GM21447 (cell line): ENCODE measurements around the gene PERM1.
"Not testable (repeated sequence)": the region's sequence is repeated elsewhere in the genome, so short reads cannot be mapped to it uniquely, and the experiment has no call there.

Experiments
- ATAC-seq: cut with Tn5 transposase; IDR thresholded peaks from one replicate; pipeline ENCODE4 v1.9.1; 2021; ENCODE audit not compliant: unreplicated experiment

The PERM1 gene, protein sequence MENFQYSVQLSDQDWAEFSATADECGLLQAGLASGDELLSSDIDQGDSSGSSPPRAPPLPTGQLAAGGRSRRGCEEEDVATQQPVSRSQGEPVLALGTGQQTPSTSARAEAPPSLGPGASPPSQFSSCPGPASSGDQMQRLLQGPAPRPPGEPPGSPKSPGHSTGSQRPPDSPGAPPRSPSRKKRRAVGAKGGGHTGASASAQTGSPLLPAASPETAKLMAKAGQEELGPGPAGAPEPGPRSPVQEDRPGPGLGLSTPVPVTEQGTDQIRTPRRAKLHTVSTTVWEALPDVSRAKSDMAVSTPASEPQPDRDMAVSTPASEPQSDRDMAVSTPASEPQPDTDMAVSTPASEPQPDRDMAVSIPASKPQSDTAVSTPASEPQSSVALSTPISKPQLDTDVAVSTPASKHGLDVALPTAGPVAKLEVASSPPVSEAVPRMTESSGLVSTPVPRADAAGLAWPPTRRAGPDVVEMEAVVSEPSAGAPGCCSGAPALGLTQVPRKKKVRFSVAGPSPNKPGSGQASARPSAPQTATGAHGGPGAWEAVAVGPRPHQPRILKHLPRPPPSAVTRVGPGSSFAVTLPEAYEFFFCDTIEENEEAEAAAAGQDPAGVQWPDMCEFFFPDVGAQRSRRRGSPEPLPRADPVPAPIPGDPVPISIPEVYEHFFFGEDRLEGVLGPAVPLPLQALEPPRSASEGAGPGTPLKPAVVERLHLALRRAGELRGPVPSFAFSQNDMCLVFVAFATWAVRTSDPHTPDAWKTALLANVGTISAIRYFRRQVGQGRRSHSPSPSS

GRCh38 chr1:981955-982558, at the start of gene PERM1:
TSS of gene PERM1 (minus strand) at chr1:982093. CDS start at chr1:981029, 1,064 bp downstream.
- ATAC-seq, result no peak

DNA sequence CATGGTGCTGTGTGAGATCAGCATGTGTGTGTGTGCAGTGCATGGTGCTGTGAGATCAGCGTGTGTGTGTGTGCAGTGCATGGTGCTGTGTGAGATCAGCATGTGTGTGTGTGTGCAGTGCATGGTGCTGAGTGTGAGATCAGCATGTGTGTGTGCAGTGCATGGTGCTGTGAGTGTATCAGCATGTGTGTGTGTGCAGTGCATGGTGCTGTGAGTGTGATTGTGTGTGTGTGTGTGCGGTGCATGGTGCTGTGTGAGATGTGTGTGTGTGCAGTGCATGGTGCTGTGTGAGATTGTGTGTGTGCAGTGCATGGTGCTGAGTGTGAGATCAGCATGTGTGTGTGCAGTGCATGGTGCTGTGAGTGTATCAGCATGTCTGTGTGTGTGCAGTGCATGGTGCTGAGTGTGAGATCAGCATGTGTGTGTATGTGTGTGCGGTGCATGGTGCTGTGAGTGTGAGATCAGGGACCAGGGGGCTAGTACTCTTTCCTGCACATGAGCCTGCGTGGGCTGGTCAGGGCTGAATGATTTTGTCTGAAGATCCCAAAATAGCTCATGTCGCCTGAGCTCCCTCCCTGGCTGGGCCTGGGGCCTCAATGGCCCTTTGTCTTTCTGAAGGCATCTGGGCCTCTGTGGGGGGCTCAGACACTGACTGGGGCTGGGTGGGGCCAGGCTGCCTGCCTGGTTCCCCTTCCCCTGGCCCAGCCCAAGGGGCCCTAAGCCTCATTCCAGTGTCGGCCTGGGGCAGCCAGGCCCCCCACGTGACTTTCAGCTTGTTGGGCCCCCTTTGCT, 49.2 kb upstream of the PERM1 start:
- not testable (repeated sequence) for ATAC-seq

GRCh38 chr1:1027791-1028190, 45.9 kb upstream of the PERM1 start:
- no peak for ATAC-seq

DNA sequence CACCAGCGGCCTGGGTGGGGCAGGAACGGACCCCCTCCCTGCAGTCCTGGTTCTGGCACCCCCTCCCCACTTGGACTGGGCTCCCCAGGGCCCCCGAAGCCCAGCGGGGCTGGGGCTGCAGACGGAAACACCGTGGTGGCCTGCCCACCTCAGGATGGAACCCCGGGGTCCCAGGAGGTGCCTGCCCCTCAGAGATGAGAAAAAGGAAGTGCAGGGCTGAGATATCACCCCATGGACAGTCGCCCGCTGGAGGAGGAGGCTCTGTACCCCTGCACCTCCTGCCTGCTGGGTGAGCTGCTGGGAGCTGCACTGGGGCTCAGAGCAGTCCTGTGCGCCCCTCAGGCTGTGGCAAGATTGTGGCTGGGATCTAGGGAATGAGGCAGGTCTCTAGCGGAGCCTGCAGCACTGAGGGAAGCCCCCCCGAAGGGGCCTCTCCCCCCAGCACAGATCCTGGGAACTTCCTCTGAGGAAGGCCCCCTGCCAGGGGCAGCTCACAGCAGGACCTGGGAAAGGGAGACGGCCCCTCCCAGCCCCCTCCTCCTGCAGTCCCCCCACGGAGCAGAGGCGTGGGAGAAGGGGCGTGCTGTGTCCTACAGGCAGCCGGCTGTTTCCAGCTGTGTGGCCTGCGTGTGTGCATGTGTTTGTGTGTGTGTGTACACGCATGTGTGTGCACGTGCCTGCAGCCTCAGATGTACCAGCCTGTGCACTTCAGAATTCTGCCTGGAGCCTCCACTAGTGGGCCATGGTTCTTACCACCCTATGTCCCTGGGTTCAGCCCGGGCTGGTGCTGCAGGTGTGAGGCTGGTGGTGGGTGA, 44.9 kb upstream of the PERM1 start:
- no peak for ATAC-seq

GRCh38 chr1:1025730-1026129, 43.8 kb upstream of the PERM1 start:
- ATAC-seq, result no peak

DNA sequence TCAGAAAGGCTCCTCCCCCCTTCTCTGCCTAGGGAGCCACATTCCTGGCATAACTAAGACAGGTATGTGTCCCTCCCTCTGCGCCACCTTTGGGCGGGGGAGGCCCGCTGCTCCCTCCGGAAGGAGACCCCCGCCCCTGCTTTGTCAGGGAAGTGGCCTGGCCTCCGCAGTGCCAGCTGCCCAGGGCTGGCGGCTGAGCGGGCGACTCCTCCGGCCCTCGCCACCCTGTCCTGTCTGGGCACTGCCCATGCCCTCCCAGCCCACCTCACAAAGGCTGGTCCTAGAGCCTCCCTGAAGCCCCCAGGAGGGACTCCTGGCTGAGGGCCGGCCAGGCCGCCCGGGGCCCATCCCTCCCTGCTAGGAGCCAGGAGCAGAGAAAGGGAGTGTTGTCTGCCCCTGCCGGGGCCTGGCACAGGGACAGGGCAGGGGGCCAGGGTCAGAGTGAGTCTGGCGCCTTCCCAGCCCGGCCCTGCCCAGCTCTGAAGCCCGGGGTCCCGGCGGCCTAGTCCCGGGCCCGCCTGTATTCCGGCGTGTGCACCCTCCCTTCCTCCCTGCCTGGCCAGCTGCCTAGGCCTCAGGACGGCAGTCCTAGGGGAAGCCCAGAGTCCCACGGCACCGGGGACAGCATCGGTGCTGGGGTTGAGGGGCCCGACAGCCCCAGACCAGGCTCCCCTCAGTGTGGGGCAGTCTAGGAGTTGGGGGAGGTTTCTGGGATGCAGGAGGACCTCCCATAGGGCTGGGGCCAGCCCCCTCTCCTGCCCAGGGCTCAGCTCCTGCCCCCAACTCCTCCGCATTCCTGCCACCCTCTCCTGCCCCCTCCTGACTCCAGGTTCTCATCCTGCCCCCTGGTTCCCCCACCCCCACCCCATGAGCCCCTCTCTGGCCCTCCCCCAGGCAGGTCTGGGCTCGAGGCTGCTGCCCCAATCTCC, 43.1 kb upstream of the PERM1 start:
- no peak for ATAC-seq

DNA sequence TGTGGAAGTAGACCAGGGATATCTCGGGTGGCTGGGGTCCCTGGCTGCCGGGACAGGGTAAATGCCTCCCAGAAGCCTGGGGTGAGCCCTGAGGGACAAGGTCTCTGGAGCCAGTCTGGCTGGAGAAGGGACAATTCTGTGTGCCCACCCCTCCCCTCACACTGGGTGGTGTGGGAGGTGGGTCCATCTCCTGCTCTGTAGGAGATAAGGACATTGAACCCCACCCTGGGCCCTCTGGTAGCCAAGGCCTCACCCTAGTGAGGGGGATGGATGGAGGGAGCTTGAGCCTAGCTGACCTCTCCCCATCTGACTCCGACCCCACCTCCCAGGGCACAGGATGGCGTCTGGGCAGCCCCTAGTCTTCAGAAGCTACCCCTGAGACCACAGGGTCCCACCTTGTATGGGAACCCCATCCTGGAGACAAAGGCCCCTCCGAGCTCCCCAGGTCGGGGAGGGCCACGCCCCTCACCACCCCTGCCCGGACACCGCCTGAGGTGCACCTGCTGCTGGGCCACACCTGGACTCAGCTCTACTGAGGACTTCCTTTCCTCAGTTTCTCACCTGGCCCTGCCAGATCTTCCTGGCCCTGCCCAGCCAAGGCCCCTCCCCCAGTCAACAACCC, 42.4 kb upstream of the PERM1 start:
- no peak for ATAC-seq

DNA sequence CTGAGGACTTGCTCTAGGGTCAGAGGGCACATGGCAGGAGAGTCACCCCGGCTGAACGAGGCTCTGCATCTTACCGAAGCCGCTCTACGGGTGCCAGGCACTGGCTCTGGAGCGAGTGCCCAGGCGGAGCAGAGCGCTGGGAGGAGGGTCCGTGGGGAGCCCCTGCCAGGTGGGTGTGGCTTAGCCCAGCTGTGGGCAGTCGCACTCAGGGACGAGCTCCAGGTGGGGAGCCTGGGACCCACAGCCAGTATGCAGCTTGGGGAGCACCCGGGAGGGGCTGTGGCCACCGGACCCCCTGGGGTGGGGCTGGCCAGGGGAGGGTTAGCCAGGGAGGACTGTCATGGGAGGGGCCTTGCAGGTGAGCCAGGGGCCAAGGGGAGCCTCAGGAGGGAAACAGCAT, 41.8 kb upstream of the PERM1 start:
- no peak for ATAC-seq

DNA sequence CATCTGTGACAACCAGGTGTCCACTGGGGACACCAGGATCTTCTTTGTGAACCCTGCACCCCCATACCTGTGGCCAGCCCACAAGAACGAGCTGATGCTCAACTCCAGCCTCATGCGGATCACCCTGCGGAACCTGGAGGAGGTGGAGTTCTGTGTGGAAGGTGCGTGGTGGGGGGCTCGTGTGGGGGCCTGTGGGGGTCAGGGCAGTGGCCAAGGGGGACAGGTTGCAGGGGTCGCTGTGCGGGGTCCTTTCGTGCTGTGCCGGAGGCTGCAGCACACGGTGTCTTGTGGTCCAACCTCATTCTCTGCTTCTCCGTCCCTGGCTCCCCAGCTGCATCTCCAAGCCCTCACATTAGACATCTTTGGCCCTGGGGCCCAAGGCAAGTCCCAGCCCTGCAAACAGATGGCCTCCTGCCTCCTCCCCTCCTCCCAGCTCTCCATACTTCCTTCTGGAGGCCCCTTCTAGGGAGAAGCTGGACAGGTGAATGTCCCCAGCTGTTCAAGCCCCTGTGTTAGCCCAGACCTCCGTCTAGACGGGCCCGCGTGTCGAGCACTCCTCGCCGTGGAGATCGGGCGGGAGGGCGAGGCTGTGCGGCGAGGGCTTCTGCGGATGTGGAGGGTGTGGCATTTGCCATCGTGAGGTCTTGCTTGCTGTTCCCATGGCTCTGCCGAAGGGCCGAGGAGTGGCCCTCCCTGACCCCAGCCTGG, 40.6 kb upstream of the PERM1 start:
- no peak for ATAC-seq

DNA sequence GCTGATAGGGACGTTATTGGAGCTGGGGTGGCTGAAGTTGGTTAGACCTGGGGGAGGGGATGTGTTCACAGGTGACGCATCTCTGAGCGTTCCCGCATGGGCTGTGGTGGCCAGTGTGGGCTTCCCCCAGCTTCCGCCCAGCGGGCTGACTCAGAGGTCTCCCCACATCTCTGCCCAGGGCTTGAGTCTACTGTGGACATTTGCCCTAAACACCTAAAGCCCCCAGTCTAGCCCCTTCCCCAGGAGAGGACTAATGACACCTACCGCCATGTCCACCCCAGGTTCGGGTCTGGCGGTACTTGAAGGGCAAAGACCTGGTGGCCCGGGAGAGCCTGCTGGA, 40.0 kb upstream of the PERM1 start:
- ATAC-seq, result no peak

- no peak for ATAC-seq
These were observed 39.4 kb upstream of the PERM1 start for GRCh38 chr1:1021010-1021919.

- ATAC-seq, result peak; percentile 16
These were observed 38.6 kb upstream of the PERM1 start for GRCh38 chr1:1020415-1021009.

GRCh38 chr1:1020000-1020404, 38.1 kb upstream of the PERM1 start, which contains the start of gene AGRN:
TSS of gene AGRN (plus strand) at chr1:1020120. CDS start at chr1:1020173, 53 bp downstream.
- peak; percentile 26 for ATAC-seq

- peak; percentile 51 for ATAC-seq
These were observed 37.5 kb upstream of the PERM1 start for GRCh38 chr1:1019122-1019999.

DNA sequence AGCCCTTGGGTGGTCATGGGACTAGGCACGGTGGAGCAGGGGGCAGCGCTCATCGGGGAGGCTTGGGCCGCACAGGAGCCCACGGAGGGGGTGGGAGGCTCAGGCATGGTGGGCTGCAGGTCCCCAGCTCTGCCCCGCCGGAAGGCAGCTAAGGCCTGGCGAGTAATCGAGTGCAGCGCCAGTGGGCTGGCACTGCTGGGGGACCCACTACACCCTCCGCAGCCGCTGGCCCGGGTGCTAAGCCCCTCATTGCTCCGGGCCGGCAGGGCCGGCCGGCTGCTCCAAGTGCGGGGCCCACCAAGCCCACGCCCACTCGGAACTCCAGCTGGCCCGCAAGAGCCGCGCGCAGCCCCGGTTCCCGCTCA, 36.4 kb upstream of the PERM1 start:
- ATAC-seq, result not testable (repeated sequence)
